HUES6 (cell line): ENCODE measurements around the gene B3GNT3.

Source experiments
- H3K27ac ChIP-seq: 2 replicates; pipeline ENCODE4 v1.7.0; 2013; ENCODE audit warnings: low read depth, mild to moderate bottlenecking, low read length, inconsistent platforms
- H3K27me3 ChIP-seq: 2 replicates; pipeline ENCODE4 v1.6.1; 2013; ENCODE audit warnings: low read length; ENCODE audit not compliant: control insufficient read depth, insufficient read depth
- H3K36me3 ChIP-seq: 2 replicates; pipeline ENCODE4 v1.6.1; 2013; ENCODE audit warnings: low read length; ENCODE audit not compliant: control insufficient read depth, insufficient read depth
- H3K4me1 ChIP-seq: 2 replicates; pipeline ENCODE4 v1.6.1; 2013; ENCODE audit warnings: low read length; ENCODE audit not compliant: control insufficient read depth, insufficient read depth
- H3K4me3 ChIP-seq: 2 replicates; pipeline ENCODE4 v1.5.1; 2013; ENCODE audit warnings: low read depth, low read length
- H3K9ac ChIP-seq: one replicate; pipeline ENCODE4 v1.6.1; 2013; ENCODE audit warnings: mild to moderate bottlenecking, low read length
- H3K9me3 ChIP-seq: 2 replicates; pipeline ENCODE4 v1.6.1; 2013; ENCODE audit warnings: low read depth, low read length; ENCODE audit not compliant: control insufficient read depth, insufficient read depth

B3GNT3 gene

DNA sequence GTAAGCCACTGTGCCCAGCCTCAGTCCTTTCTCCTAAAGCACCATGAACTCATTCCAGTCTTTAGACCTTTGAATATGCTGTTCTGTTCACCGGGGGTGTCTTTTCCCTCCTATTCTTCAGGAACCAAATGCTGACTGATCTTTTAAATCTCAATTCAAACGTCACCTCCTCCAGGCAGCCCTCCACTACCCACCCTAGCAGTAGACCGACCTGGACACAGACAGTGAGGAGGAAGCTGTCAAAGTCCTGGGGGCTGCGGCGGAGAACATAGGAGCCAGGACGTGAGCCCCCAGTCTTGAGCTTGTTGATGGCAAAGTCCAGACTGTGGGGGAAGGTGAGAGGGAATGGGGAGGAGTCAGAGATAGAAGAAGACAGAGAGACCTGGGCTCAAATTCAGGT is 45.1 kb downstream of the B3GNT3 start:
- Histone ChIP-seq H3K36me3 (no peaks in the 10 kb centered on the region), H3K4me3 (no peak overlapping the region), H3K9me3 (no peaks in the 10 kb centered on the region), H3K27me3 (peaks cover 38% of the 10 kb centered on the region), H3K27ac (no peak overlapping the region), H3K4me1 (peaks cover 22% of the 10 kb centered on the region; the same call in 1 of the 2 replicates), H3K9ac (no peak overlapping the region)

DNA sequence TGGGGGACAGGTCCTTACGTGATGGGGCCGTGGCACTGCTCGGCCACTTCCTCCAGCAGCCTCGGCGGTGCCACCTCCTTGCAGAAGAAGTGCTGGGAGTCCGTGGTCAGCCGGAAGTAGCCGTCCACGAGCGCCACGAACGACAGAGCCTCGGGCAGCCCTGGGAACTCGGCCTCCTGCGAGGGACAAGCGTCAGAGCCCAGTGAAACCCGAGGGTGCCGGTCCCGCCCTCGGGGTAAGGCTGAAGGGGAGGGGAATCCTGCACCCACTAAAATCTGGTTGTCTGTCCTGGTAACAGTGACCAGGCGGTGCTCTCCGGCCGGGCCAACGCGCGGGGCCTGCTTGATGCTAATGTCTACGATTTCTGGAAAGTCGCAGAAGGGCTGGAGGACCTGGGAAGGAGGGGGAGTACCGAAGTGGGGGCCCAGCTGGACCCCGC is 46.5 kb downstream of the B3GNT3 start:
- peaks cover 12% of the 10 kb centered on the region; the same call in 1 of the 2 replicates for H3K4me1 ChIP-seq
- H3K27me3 ChIP-seq: peaks cover 38% of the 10 kb centered on the region
- no peak overlapping the region for H3K27ac ChIP-seq
- no peaks in the 10 kb centered on the region for H3K36me3 ChIP-seq
- peak overlapping the region; percentile 83 for H3K4me3 ChIP-seq
- H3K9me3 ChIP-seq: no peaks in the 10 kb centered on the region
- no peak overlapping the region for H3K9ac ChIP-seq

GRCh38 chr19:17841810-17842662 is 47.1 kb downstream of the B3GNT3 start:
- Histone ChIP-seq H3K9me3 (no peaks in the 10 kb centered on the region), H3K4me3 (peak overlapping the region; percentile 83), H3K9ac (no peak overlapping the region), H3K4me1 (peaks cover 10% of the 10 kb centered on the region; the same call in 1 of the 2 replicates), H3K27ac (0 out of 2 replicates have a peak overlapping the region, but pooled peaks have one; percentile 20), H3K36me3 (no peaks in the 10 kb centered on the region), H3K27me3 (peaks cover 38% of the 10 kb centered on the region)

DNA sequence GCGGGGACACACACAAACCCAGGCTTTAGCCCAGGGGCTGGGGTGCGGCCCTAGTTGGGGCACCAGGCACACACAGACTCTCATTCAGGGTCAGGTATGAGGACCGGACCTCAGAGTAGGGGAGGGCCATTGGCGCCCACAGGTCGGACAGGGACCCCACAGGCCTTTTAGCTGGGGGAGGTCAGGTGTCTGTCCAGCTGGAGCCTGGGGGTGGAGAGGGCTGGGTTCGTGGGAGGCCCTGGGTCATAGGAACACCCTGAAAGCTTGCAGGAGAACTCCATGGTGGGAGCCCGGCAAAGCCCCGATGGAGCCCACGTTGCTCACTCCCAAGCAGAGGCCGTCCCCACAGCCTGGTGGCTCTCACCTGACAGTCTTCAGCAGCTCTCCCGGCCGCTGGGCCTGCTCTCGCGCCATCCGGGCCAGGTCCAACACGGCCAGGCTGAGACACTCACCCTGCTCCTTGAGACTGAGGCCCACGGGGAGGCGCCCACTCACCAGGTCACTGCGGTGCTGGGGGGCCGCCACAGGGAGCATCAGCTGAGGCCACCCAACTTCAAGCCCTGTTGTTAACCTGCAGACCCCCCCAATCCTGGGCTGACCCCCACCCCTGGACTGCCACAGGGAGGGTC is 47.8 kb downstream of the B3GNT3 start:
- no peak overlapping the region for H3K9ac ChIP-seq
- 0 out of 2 replicates have a peak overlapping the region, but pooled peaks have one; percentile 20 for H3K27ac ChIP-seq
- H3K27me3 ChIP-seq: peaks cover 38% of the 10 kb centered on the region
- H3K9me3 ChIP-seq: no peaks in the 10 kb centered on the region
- H3K4me3 ChIP-seq: peak overlapping the region; percentile 67
- no peaks in the 10 kb centered on the region for H3K36me3 ChIP-seq
- H3K4me1 ChIP-seq: peaks cover 10% of the 10 kb centered on the region; the same call in 1 of the 2 replicates

GRCh38 chr19:17843292-17843827 is 48.4 kb downstream of the B3GNT3 start:
- H3K27me3 ChIP-seq: peaks cover 43% of the 10 kb centered on the region
- no peak overlapping the region for H3K27ac ChIP-seq
- no peak overlapping the region for H3K9ac ChIP-seq
- no peak overlapping the region for H3K4me3 ChIP-seq
- H3K9me3 ChIP-seq: no peaks in the 10 kb centered on the region
- H3K36me3 ChIP-seq: no peaks in the 10 kb centered on the region
- peaks cover 15% of the 10 kb centered on the region; the same call in 1 of the 2 replicates for H3K4me1 ChIP-seq

DNA sequence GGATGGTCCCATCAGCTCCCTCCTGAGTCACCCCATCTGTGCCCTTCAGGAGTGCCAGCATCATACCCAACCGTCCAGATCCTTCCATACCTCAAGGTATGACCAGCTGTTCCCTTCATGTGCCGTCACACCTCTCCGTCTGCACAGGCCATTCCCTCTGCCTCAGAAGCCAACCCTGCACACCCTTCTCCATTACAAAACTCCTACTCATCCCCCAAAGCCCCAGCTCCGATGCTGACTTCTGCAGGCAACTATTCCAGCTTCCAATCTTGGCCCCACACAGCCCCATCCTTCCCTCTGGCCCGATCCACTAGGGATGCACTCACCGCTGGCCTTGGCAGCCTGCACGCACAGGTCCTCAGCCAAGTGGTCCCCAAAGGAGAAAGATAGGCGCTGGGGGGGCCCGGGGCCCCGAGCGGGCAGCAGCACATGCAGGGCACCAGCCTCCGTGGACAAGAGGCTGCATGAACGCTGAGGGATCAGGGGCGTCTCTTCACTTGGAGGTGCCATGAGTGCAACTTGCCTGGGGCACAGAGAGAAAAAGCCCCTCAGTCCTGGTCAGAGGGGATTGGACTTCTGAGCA is 49.1 kb downstream of the B3GNT3 start:
- Histone ChIP-seq H3K9me3 (no peaks in the 10 kb centered on the region), H3K36me3 (no peaks in the 10 kb centered on the region), H3K4me1 (peaks cover 15% of the 10 kb centered on the region; the same call in 1 of the 2 replicates), H3K9ac (no peak overlapping the region), H3K4me3 (no peak overlapping the region), H3K27ac (no peak overlapping the region), H3K27me3 (peaks cover 43% of the 10 kb centered on the region)

GRCh38 chr19:17846146-17846545 is 51.2 kb downstream of the B3GNT3 start:
- H3K9ac ChIP-seq: no peak overlapping the region
- peaks cover 26% of the 10 kb centered on the region for H3K27me3 ChIP-seq
- no peak overlapping the region for H3K4me3 ChIP-seq
- no peaks in the 10 kb centered on the region for H3K9me3 ChIP-seq
- H3K27ac ChIP-seq: no peak overlapping the region
- peaks cover 16% of the 10 kb centered on the region; the same call in 1 of the 2 replicates for H3K4me1 ChIP-seq
- no peaks in the 10 kb centered on the region for H3K36me3 ChIP-seq

DNA sequence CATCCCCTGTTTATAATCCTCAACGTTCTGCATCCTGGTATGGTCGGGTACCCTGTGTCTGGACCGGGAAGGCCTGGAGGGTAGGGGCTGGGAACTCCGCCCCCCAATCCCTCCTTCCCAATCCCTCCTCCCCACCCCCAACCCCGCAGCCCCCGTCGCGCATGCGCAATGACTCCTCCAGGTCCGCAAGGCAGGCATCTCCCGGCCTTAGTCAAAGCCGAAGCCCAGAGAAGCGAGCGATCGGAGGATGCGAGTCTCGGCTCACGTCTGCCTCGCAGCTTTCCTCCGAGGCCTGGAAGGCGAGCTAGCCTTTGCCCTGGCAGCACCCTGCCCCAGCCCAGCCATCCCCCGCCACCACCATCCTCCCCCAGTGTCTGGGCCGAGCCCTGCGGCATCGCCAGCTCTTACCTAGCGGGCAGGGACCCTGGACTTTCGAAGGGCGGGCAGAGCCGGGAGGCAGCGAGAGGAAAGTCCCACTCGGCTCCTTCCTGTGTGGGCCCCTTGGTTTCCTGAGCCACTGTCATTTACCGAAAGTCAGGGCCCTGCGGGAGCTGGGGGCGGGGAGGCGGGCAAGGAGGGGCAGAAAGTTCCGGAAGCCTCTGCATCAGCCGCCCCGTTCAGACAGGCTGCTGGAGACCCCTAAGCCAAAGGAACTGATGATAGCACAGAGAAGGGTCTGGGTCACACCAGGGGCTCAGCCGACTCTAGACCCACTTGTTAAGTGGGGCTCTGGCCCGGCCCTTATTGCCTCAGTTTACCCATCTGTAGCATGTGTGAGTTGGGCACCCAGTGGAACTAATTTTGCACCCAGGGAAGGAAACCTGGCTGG is 52.8 kb downstream of the B3GNT3 start, which contains the start of gene JAK3:
Gene JAK3 (minus strand): TSS at position 445 of the 829 bp plus-strand sequence. CDS start 3,565 bp downstream, outside the sequence.
- no peaks in the 10 kb centered on the region for H3K9me3 ChIP-seq
- peak within 1 kb of the TSS; percentile 34 for H3K4me3 ChIP-seq
- H3K4me1 ChIP-seq: peaks cover 11% of the 10 kb centered on the region; the same call in 1 of the 2 replicates
- H3K9ac ChIP-seq: no peak within 1 kb of the TSS
- H3K27me3 ChIP-seq: peaks cover 18% of the 10 kb centered on the region
- H3K36me3 ChIP-seq: no peaks in the 10 kb centered on the region
- no peak within 1 kb of the TSS for H3K27ac ChIP-seq

DNA sequence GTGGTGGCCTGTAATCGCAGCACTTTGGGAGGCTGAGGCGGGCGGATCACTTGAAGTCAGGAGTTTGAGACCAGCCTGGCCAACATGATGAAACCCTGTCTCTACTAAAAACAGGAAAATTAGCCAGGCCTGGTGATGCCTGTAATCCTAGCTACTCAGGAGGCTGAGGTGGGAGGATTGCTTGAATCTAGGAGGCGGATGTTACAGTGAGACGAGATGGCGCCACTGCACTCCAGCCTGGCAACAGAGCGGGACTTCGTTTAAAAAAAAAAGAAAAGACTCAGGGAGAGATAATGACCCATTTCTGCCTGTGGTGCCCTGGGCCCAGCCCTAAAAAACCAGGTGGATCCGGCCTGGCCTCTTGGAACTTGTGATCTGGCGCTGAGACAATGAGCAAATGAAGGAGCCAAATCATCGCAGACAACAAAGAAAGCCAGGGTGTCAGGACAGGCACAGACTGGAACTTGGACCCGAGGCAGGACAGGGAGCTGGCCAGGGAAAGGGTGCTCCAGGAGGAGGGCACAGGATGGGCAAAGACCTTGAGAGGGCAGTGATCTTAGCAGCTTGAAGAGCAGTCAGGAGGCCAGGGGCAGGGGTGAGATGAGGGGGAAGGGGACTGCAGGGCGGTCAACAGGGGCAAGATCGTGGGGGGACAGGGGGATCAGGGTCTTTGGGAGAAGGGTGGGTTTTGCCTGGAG is 53.8 kb downstream of the B3GNT3 start:
- Histone ChIP-seq H3K4me3 (no peak overlapping the region), H3K9ac (no peak overlapping the region)

More for the DNA sequence above, 53.8 kb downstream of the B3GNT3 start:
- Histone ChIP-seq H3K27me3 (peaks cover 8% of the 10 kb centered on the region), H3K27ac (no peak overlapping the region), H3K36me3 (no peaks in the 10 kb centered on the region), H3K4me1 (peaks cover 8% of the 10 kb centered on the region; the same call in 1 of the 2 replicates), H3K9me3 (no peaks in the 10 kb centered on the region)
